Measurements from ENCODE around the gene TRPM3. TPM values are rescaled to one million over a fixed set of nuclear protein-coding genes. Genes with fewer than 3 reads are reported as not detected.

The TRPM3 gene
- polyA plus RNA-seq, 1 donor: 0.57 TPM

DNA sequence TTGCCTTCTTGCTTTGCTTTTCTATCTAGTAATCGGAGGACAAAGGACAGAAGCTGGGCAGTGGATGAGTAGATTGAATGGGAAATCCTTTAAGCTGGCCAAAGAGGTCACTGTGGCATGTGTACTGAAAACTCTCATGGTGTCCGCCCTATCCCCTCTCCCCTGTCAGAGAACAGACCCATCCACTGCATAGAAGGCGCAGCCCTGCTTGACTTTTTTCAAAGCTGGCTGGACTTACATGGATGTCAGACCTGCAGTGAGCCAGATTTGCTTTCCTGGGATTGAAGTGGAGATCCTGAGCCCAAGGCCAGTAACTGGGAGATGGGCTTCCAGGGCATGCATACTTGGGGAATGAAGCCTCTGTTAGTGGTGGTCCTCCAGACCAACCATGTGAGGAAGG, 329.5 kb downstream of the TRPM3 start:
- Histone ChIP-seq H3K36me3 (ENCODE audit: control insufficient read depth, insufficient read depth, low read length) (no peaks in the 10 kb centered on the region), H3K4me3 (ENCODE audit: low read length) (no peak overlapping the region), H3K9me3 (ENCODE audit: control insufficient read depth, low read depth, low read length) (no peaks in the 10 kb centered on the region), H3K27ac (ENCODE audit: low read length) (no peak overlapping the region), H3K27me3 (ENCODE audit: control insufficient read depth, insufficient read depth, low read length) (no peaks in the 10 kb centered on the region), H3K4me1 (ENCODE audit: control insufficient read depth, insufficient read depth, low read length) (no peaks in the 10 kb centered on the region)
- DNase-seq: no peak
- WGBS (ENCODE audit: insufficient coverage, low lambda C conversion rate): no CpG with 5 or more reads among the region's 3 CpGs

DNA sequence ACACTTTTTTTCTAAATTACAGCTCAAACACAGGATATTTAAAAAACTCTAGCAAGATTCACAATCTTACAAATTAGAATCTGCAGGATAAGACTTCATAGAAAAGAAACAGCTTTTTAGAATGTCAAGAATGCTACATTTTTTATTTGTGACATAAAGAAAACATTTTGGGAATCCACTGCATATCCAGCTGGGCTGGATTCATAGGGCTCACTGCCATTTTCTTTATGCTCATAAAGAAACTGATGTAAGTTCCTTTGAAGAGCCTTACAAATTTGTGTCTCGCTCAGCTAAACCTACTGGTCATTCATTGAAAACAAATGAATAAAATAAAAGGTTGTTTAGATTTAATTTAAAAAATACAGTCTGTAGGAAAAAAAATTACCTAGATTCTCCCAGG, 332.3 kb downstream of the TRPM3 start:
- 100% methylated on average over 1 of the region's 1 CpG for WGBS (ENCODE audit: insufficient coverage, low lambda C conversion rate)
- no peak for DNase-seq
- H3K4me3 ChIP-seq (ENCODE audit: low read length): no peak overlapping the region
- H3K9me3 ChIP-seq (ENCODE audit: control insufficient read depth, low read depth, low read length): no peaks in the 10 kb centered on the region
- H3K4me1 ChIP-seq (ENCODE audit: control insufficient read depth, insufficient read depth, low read length): no peaks in the 10 kb centered on the region
- H3K36me3 ChIP-seq (ENCODE audit: control insufficient read depth, insufficient read depth, low read length): no peaks in the 10 kb centered on the region
- no peak overlapping the region for H3K27ac ChIP-seq (ENCODE audit: low read length)
- H3K27me3 ChIP-seq (ENCODE audit: control insufficient read depth, insufficient read depth, low read length): no peaks in the 10 kb centered on the region

DNA sequence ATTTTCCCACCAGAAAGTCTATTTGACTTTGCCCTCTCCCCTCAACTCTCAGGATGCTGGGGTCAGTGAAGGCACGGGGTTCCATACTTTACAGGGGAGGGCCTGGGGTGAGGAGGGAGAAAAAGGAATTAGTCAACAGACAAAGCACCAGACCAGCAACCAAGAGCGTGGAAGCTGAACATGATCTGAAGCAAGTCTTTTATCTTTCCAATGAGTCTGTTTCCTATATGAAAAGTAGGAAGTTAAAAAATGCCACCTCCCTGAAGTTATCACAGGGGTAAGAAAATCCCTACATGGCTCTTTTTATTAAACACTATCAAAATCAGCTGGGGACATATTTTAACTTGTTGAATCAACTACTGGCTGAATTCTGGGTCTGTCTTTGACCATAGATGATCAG, 337.0 kb downstream of the TRPM3 start:
- 56% methylated on average over 1 of the region's 2 CpGs for WGBS (ENCODE audit: insufficient coverage, low lambda C conversion rate)
- H3K4me3 ChIP-seq (ENCODE audit: low read length): no peak overlapping the region
- no peak overlapping the region for H3K27ac ChIP-seq (ENCODE audit: low read length)
- no peaks in the 10 kb centered on the region for H3K9me3 ChIP-seq (ENCODE audit: control insufficient read depth, low read depth, low read length)
- no peaks in the 10 kb centered on the region for H3K27me3 ChIP-seq (ENCODE audit: control insufficient read depth, insufficient read depth, low read length)
- DNase-seq: no peak
- no peaks in the 10 kb centered on the region for H3K4me1 ChIP-seq (ENCODE audit: control insufficient read depth, insufficient read depth, low read length)
- no peaks in the 10 kb centered on the region for H3K36me3 ChIP-seq (ENCODE audit: control insufficient read depth, insufficient read depth, low read length)

DNA sequence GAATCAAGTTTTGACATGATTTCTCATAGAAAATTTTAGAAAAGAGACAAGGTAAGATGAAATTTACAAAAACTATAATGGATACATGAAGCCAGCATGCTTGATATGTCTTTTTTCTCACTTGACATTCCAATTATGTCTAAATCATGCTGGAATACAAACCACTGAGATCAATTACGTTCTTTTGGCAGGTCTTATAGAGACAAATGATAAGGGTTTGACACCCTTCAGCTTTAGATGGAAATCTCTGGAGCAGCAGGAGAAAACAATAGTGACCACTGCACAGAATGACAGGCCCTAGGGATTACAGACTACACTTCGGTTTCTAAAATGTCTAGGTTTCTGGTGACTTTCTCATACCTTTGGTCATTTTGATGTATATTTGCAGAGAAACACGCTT, 342.9 kb downstream of the TRPM3 start:
- no peaks in the 10 kb centered on the region for H3K36me3 ChIP-seq (ENCODE audit: control insufficient read depth, insufficient read depth, low read length)
- WGBS (ENCODE audit: insufficient coverage, low lambda C conversion rate): 90% methylated on average over 2 of the region's 3 CpGs
- H3K4me3 ChIP-seq (ENCODE audit: low read length): no peak overlapping the region
- H3K27ac ChIP-seq (ENCODE audit: low read length): no peak overlapping the region
- no peaks in the 10 kb centered on the region for H3K9me3 ChIP-seq (ENCODE audit: control insufficient read depth, low read depth, low read length)
- H3K4me1 ChIP-seq (ENCODE audit: control insufficient read depth, insufficient read depth, low read length): no peaks in the 10 kb centered on the region
- DNase-seq: no peak
- H3K27me3 ChIP-seq (ENCODE audit: control insufficient read depth, insufficient read depth, low read length): no peaks in the 10 kb centered on the region

DNA sequence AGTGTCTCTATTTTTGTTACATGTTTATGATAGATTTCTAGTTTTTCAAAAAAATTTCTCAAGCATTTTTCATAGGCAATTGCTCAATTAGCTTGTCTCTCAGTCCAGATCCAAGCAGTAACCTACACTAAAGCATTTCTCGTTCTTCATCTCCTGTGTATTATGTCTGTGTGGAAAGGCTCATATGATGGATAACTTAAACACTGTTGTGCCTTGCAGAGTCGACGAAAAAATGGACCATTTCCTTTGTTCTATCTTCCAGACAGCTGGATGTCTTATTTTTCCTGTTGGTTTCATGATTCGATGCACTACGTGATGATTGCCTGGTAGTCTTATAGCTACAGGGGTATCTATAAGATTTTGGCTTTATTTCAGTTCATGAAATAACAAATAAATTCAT, 347.8 kb downstream of the TRPM3 start:
- no peaks in the 10 kb centered on the region for H3K36me3 ChIP-seq (ENCODE audit: control insufficient read depth, insufficient read depth, low read length)
- WGBS (ENCODE audit: insufficient coverage, low lambda C conversion rate): no CpG with 5 or more reads among the region's 5 CpGs
- no peaks in the 10 kb centered on the region for H3K4me1 ChIP-seq (ENCODE audit: control insufficient read depth, insufficient read depth, low read length)
- H3K27ac ChIP-seq (ENCODE audit: low read length): no peak overlapping the region
- no peaks in the 10 kb centered on the region for H3K9me3 ChIP-seq (ENCODE audit: control insufficient read depth, low read depth, low read length)
- H3K4me3 ChIP-seq (ENCODE audit: low read length): no peak overlapping the region
- no peak for DNase-seq
- no peaks in the 10 kb centered on the region for H3K27me3 ChIP-seq (ENCODE audit: control insufficient read depth, insufficient read depth, low read length)

DNA sequence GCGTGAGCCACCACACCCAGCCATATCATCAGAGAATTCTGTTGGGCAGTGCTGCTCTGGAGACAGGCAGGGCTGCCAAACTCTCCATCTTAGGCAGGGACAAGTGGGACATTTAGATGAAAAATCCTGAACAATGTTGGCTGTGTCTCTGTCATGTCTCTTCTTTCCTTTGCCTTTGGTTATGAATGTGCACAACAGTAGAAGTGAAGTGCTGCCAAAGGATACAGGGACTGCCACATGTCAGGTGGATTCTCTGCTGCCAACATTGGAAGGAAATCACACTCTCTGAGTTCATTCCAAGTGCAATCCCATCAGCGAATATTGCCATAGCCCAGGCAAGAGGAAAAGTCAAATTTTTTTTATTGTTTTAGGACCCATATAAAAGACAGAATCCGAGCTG, 348.8 kb downstream of the TRPM3 start:
- no peaks in the 10 kb centered on the region for H3K4me1 ChIP-seq (ENCODE audit: control insufficient read depth, insufficient read depth, low read length)
- no peaks in the 10 kb centered on the region for H3K27me3 ChIP-seq (ENCODE audit: control insufficient read depth, insufficient read depth, low read length)
- no peaks in the 10 kb centered on the region for H3K9me3 ChIP-seq (ENCODE audit: control insufficient read depth, low read depth, low read length)
- no peak overlapping the region for H3K27ac ChIP-seq (ENCODE audit: low read length)
- no peak for DNase-seq
- H3K4me3 ChIP-seq (ENCODE audit: low read length): no peak overlapping the region
- WGBS (ENCODE audit: insufficient coverage, low lambda C conversion rate): 60% methylated on average over 1 of the region's 3 CpGs
- H3K36me3 ChIP-seq (ENCODE audit: control insufficient read depth, insufficient read depth, low read length): no peaks in the 10 kb centered on the region

DNA sequence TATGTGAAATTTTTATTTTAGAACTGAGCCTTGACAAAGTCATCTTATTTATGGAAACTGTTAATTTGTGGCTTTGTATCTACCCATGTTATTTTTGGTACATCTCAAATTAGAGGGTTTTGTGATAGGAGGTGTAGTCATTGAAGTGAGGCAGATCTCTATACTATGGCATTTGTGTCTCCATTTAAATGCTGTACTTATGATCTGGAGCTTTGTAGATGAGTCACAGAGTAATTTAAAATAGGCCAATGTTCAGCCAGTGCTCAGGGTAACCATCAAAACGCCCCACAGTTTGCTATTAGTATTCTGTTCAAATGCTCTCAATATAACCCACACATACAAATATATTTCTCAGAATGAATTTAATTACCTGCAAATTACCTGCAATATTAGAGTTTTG, 355.5 kb downstream of the TRPM3 start:
- Histone ChIP-seq H3K27me3 (ENCODE audit: control insufficient read depth, insufficient read depth, low read length) (no peaks in the 10 kb centered on the region), H3K4me3 (ENCODE audit: low read length) (no peak overlapping the region), H3K4me1 (ENCODE audit: control insufficient read depth, insufficient read depth, low read length) (no peaks in the 10 kb centered on the region), H3K27ac (ENCODE audit: low read length) (no peak overlapping the region), H3K36me3 (ENCODE audit: control insufficient read depth, insufficient read depth, low read length) (no peaks in the 10 kb centered on the region), H3K9me3 (ENCODE audit: control insufficient read depth, low read depth, low read length) (no peaks in the 10 kb centered on the region)
- DNase-seq: no peak
- no CpG with 5 or more reads among the region's 1 CpG for WGBS (ENCODE audit: insufficient coverage, low lambda C conversion rate)

DNA sequence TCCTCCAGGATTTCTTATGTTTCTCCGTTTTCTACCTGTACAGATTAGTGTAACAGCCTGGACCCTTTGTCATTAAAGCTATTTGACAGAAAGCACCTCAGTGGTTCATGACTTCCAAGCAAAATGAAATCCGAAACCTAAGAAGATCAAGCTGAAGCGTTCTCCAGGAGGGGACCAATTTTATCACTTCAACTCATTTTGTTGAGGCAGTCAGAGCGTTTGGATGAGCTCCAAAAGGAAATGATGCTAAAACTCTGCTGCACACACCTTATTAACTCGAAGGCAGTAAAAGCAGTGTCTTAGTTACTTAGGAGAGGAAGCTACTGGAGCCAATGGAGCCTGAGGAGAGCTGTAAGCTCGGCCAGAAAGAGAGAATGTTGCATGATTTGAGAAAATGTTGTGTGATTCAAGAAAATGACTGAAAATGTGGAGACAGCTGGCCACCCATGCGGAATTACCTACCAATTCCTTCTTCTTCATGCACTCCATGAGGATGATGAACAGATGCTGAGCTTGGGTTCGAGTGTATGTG, 360.2 kb downstream of the TRPM3 start:
- WGBS (ENCODE audit: insufficient coverage, low lambda C conversion rate): 87% methylated on average over 3 of the region's 8 CpGs
- H3K36me3 ChIP-seq (ENCODE audit: control insufficient read depth, insufficient read depth, low read length): no peaks in the 10 kb centered on the region
- no peak for DNase-seq
- no peaks in the 10 kb centered on the region for H3K4me1 ChIP-seq (ENCODE audit: control insufficient read depth, insufficient read depth, low read length)
- H3K4me3 ChIP-seq (ENCODE audit: low read length): no peak overlapping the region
- H3K27me3 ChIP-seq (ENCODE audit: control insufficient read depth, insufficient read depth, low read length): no peaks in the 10 kb centered on the region
- no peak overlapping the region for H3K27ac ChIP-seq (ENCODE audit: low read length)
- H3K9me3 ChIP-seq (ENCODE audit: control insufficient read depth, low read depth, low read length): no peaks in the 10 kb centered on the region

DNA sequence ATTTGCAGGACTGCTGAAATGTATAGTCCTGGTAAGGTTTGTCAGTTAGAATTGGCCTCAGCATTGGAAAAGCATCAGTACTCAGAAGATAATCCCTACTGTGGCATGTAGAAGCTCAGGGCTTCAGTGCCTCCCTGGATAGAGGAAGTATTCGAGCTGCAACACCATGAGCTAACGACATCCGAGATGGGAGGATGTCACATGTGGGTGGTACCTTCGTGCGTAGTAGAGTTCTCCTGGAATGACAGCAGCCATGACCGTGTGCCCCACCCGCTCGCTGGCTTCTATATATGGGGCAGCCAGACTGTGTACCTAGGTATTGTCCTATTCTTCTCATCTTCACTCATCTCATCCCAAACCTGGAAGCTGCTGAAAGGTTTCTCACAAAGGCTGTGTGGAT, 361.2 kb downstream of the TRPM3 start:
- Histone ChIP-seq H3K4me1 (ENCODE audit: control insufficient read depth, insufficient read depth, low read length) (no peaks in the 10 kb centered on the region), H3K4me3 (ENCODE audit: low read length) (no peak overlapping the region), H3K27ac (ENCODE audit: low read length) (no peak overlapping the region), H3K9me3 (ENCODE audit: control insufficient read depth, low read depth, low read length) (no peaks in the 10 kb centered on the region), H3K36me3 (ENCODE audit: control insufficient read depth, insufficient read depth, low read length) (no peaks in the 10 kb centered on the region), H3K27me3 (ENCODE audit: control insufficient read depth, insufficient read depth, low read length) (no peaks in the 10 kb centered on the region)
- WGBS (ENCODE audit: insufficient coverage, low lambda C conversion rate): no CpG with 5 or more reads among the region's 8 CpGs
- DNase-seq: no peak

DNA sequence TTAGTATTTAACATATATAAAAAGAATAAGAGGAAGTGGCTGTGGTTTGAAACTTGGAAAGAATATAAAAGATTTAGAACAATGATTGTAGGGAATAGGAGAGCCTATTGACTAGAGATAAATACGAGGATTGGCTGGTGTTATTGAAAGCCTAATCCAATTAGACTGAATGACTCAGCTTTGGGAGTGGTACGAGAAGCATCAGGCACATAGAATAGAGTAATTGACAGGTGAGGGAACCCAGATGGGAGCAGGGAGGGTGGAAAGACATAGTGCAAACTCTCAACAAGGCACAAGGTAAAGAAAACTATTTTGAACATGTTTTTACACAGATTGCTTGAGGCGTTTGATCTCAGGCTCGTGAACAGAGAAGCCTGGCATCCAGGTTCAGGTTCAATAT, 368.1 kb downstream of the TRPM3 start:
- H3K4me3 ChIP-seq (ENCODE audit: low read length): no peak overlapping the region
- no peak for DNase-seq
- H3K27me3 ChIP-seq (ENCODE audit: control insufficient read depth, insufficient read depth, low read length): no peaks in the 10 kb centered on the region
- H3K4me1 ChIP-seq (ENCODE audit: control insufficient read depth, insufficient read depth, low read length): no peaks in the 10 kb centered on the region
- no peaks in the 10 kb centered on the region for H3K36me3 ChIP-seq (ENCODE audit: control insufficient read depth, insufficient read depth, low read length)
- no peaks in the 10 kb centered on the region for H3K9me3 ChIP-seq (ENCODE audit: control insufficient read depth, low read depth, low read length)
- 70% methylated on average over 2 of the region's 4 CpGs for WGBS (ENCODE audit: insufficient coverage, low lambda C conversion rate)
- no peak overlapping the region for H3K27ac ChIP-seq (ENCODE audit: low read length)

DNA sequence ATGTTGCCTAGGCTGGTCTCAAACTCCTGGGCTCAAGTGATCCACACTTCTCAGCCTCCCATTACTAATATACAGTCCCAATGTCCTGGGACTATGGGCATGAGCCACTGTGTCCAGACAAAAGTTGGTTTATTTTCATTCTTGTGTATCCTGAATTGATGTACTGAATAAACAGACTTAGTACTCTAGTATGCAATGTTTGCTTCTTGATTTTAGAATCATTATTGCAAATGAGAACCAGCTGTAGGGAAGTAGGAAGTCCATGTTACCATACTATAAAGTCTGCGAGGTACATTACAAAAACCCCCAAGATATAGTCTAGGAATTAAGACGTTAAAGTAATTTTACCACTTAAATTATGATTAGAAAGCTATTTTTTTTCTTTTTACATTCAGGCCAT, 372.4 kb downstream of the TRPM3 start:
- Histone ChIP-seq H3K4me3 (ENCODE audit: low read length) (no peak overlapping the region), H3K4me1 (ENCODE audit: control insufficient read depth, insufficient read depth, low read length) (no peaks in the 10 kb centered on the region), H3K36me3 (ENCODE audit: control insufficient read depth, insufficient read depth, low read length) (no peaks in the 10 kb centered on the region), H3K27ac (ENCODE audit: low read length) (no peak overlapping the region), H3K9me3 (ENCODE audit: control insufficient read depth, low read depth, low read length) (no peaks in the 10 kb centered on the region), H3K27me3 (ENCODE audit: control insufficient read depth, insufficient read depth, low read length) (no peaks in the 10 kb centered on the region)
- 100% methylated on average over 1 of the region's 2 CpGs for WGBS (ENCODE audit: insufficient coverage, low lambda C conversion rate)
- DNase-seq: no peak

Measured in large intestine (tissue), 3 donors.